Right renal cortex interstitium (tissue), 3 donors: Measurements from ENCODE around the gene SIRT4. TPM values are rescaled to one million over a fixed set of nuclear protein-coding genes. Genes with fewer than 3 reads are reported as not detected.
"Not testable (repeated sequence)": the region's sequence is repeated elsewhere in the genome, so short reads cannot be mapped to it uniquely, and the experiment has no call there.

Source experiments
- DNase-seq, 3 donors: peaks; one replicate each; pipeline ENCODE4 v3.0.0-alpha.2; 2013; ENCODE audit warnings: low read depth in 3 of 3, low spot score in 2 of 3
- polyA plus RNA-seq, 3 donors: library from polyadenylated mRNA; unstranded; fragments of 120-200 nt; gene quantifications; one replicate each; pipeline ENCODE4 v1.2.1, GENCODE V29; 2013; ENCODE audit not compliant: insufficient read length in 3 of 3

SIRT4 gene, protein sequence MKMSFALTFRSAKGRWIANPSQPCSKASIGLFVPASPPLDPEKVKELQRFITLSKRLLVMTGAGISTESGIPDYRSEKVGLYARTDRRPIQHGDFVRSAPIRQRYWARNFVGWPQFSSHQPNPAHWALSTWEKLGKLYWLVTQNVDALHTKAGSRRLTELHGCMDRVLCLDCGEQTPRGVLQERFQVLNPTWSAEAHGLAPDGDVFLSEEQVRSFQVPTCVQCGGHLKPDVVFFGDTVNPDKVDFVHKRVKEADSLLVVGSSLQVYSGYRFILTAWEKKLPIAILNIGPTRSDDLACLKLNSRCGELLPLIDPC
- 1 to 10 TPM; 4.2 to 5.8 (median 5.2) TPM for polyA plus RNA-seq

DNA sequence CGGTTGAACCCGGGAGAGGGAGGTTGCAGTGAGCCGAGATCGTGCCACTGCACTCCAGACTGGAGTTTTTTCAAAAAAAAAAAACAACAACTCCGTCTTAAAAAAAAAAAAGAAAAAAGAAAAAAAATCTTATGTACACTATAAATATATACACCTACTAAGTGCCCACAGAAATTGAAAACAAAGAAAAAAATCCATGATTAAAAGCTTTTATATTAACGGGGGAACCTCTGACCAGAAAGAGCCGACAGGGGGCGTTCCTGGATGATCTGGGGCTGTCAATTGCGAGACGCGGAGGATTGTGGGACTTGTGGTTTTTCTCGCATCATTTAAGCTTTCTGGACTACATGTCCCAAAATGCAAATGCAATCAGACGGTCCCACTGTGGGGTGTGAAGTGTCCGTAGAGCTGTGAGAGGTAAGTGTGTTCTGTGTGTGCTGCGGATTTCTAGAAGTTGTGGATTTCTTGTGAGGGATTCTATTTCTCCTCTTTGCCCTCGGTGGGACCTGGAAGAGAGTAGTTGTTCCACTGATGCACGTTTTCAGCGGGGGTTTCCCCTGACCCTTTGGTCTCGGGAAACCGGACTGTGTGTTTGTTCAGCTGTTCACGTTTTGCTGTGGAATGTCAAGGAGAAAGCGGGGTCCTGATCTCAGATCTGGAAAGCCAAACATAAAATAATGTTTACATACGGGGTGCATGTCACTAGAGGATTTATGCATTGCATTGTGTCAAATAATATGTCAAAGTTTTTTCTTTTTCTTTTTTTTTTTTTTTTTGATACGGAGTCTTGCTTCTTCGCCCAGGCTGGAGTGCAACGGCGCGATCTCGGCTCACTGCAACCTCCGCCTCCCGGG, at the start of gene SIRT4:
Gene SIRT4 (plus strand): TSS at position 360 of the 854 bp plus-strand sequence. CDS start 1,241 bp downstream, outside the sequence.
- DNase-seq: peak; percentile 94 to 95 (median 94)

DNA sequence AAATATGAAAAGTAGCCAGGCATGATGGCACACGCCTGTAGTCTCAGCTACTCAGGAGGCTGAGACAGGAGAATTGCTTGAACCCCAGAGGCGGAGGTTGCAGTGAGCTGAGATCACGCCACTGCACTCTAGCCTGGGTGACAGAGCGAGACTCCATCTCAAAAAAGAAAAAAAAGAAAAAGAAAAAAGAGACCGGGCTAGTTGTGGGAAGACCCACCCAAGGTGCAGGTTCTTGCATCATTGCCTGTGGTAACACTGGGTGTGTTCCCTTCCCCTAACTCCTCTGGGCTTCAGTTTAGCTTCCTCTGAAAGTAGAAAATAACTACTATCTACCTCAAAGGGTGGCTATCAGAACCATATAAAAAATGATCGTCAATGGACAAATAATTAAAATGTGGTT, 48.8 kb upstream of the SIRT4 start:
- DNase-seq: not testable (repeated sequence)

DNA sequence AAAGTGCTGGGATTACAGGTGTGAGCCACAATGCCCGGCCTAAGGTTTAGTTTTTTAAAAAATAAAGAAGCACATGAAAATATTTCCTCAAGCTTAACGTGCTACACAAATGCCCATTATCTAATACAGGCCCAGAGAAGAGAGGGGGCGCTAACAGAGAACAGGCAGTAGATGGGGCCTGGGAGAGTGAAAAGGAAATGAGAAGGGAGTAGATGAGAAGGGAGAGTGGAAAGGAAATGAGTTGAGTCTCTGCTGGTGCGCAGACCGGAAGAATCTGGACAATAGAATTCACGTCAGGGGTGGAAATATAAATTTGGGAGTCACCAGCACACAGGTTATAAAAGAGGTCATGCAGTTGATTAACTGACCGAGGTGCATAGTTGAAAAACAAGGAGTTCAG, 47.3 kb upstream of the SIRT4 start:
- no peak for DNase-seq

DNA sequence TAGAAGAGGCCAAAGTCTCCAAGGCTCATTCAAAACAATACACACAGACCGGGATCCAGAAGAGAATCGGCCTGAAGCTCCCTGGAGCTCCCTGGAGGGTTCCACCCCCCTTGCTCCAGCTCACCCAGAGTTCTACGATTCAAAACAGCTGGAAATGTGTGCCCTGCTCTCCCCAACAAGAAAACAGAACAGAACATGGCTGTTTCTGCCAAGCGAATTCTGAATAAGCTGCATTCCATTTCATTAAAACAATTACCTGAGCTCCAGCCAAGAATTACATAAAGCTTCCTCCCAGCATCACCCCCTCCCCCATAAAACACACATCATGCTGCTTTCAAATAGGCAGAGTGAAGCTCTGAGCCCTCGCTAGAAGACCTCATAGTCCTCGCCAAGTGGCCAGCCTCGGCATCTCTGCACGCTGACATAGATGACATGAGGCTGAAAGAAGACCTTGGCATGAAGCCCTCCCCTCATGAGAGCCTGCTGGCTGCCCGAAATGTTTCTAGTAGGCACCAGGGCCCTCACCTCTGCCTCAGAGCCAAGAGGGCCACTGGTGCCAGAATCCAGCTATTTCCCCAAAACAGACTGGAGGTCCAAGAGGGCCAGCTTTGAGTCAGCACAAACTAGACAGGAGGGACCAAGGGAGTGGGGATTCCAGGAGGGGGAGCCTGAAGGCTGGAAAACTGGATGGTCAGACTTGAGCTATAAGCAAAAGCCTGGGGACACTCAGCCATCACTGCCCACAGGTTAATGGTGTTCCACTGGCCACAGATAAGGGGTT, 44.9 kb upstream of the SIRT4 start:
- peak in 1 of 3 donors; percentile 61 for DNase-seq

DNA sequence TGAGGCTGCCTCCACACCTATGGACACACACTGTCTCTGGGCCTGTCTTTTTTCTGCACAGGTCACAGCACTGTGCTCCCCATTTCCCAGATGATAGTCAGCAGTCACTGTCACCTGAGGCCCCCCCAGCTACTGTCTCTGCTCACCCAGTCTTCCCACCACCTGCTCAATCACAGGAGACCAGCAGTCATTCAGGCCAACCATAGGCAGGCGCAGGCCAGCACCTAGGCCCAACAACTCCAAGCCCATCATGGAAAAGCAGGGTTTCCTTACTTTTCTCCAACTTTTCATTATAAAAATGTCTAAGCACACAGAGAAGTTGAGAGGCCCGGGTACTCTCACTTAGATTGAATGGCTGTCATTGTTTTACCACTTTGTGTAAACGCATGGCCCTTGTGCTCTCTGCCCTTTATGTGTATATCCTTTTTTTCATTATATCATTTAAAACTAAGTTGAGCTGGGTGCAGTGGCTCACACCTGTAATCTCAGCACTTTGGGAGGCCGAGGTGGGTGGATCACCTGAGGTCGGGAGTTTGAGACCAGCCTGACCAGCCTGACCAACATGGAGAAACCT, 43.7 kb upstream of the SIRT4 start:
- no peak for DNase-seq

DNA sequence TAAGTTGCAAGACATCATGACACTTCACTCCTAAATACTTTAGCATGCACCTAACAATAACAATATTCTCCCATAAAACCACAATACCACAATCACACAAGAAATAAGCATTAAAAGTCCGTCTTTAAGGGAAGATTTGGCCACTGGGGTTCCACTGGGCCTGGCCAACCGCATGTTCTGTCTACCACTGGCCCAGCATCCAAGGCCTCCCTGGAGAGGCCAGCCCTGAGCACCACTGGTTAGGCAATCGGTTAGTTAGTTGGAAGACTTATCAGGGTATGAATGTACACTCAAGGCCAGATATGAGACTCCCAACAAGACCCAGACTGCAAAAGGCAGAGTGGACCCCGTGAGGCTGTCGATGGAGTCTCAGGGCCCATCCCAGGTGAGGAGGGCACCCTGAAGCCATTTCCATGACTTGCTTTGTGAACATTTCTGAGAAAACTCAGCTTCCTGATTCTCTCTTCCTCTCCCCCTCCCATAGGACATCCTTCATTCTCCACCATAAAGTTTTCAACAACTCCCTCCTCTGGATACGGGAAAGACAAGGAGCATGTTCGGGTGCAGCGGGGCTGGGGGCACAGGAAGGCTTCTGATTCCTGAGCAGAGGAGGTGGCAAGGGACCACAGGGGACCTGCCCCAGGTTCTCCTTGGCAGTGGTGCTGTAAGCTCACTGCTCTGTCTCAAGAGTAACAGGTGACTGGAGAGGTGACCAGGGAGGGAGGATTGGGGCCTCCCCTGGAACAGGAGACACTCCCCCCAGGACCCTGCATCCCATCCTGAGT, 42.5 kb upstream of the SIRT4 start:
- no peak for DNase-seq

DNA sequence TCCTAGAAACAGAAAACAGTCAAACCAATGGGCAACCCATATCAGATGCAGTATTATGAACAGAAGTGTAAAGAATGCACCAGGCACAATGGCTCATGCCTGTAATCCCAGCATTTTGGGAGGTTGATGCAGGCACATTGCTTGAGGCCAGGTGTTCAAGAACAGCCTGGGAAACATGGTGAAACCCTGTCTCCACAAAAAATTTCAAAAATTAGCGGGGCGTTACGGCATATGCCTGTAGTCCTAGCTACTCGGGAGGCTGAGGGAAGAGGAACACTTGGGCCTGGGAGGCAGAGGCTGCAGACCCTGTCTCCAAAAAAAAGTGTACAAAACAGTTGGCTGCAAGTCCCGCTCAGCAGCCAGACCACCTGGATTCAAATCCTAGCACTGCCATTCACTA, 41.5 kb upstream of the SIRT4 start:
- no peak for DNase-seq

DNA sequence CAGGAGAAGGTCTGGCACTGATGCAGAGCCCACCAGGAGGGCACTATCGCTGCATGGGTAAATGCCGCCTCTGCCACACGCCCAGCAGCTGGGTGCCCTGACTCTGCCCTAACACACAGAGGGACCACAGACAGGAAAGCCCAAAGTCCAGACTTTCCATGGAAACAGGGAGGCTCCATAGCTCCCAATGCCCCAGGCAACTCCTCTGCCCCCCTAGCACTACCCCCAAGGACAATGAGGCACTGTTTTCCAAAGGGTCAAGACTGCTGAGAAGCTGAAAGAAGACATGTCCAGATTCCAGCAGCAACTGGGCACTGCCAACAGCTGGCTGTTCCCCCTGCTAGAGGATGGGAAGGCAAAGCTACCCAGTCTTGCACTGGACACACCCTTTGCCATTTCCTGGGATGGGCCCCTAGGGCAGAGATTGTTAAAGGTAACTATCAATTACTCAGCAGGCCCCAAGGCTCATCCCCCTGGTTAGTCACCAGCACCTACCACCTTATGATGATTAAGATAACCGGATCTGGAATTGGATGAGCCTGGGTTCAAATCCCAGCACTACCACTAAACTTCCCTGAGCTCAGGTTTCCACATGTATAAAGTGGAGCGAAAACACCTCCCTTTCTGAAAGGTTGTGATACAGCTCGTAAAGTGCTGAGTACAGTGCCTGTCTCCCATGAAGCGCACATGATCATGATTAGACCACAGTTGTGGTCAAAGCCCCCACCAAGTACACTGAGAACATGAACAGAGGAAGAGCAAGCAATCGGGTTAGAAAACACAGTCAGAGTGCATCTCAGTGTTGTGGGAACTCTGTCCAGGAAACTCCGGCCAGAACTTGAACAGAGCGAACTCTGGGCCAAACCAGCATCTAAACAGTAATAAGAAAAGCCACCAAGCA, 39.9 kb upstream of the SIRT4 start:
- DNase-seq: no peak

DNA sequence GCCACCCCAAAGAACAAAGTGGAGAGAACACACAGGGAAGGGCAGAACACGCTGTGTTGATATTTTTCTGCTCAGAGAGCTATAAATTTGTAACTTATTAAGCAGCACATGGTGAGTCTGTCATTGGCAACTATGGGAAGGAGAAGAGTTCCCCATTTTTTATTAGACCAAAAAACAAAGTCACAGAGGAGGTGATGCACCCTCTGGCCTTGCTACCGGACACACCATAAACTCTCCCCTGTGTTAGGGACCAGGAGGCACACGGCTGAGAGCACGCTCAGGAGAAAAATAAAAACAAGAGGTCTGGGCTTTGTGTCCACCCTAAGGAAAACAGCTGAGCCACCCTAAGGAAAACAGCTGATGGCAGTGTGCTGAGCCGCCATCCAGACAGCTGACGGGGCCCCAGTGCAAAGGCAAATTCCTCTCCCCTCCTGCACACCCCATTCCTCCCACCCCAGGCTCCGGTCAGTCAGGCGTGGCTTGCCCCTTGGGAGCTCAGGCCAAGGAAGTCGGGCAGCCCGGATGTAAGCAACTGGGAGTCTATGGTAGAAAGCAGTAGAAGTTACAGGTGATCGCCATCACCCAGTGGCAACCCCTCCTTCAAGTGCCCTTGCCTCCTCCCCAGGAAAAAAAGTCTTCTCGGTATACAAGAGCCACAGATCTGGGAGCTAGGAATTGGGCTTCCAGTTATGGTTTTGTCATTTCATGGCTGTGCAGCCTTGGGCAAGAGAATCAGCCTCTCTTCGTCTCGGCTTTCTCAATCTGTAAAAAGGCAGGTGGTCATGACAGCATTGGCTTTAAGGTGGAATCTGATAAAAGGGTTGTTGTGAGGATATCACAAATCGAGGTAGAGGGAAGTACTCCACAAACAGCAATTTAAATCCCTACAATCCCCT, 39.0 kb upstream of the SIRT4 start:
- no peak for DNase-seq

DNA sequence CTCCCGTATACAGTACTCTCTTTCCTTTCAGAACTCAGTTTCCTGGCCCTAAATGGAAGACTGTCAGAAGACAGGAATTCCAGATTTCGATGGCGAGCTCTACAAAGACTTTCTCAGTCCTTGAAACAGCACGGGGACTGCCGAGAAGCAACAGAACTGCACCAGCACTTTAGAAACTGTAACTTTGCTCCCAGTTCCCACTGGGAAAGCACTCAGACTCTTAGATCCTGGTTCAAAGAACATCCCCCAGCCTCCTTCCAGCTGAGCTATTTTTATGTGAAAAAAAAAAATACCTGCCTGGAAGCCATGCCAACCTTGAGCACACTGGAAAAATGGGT, 38.4 kb upstream of the SIRT4 start:
- no peak for DNase-seq

DNA sequence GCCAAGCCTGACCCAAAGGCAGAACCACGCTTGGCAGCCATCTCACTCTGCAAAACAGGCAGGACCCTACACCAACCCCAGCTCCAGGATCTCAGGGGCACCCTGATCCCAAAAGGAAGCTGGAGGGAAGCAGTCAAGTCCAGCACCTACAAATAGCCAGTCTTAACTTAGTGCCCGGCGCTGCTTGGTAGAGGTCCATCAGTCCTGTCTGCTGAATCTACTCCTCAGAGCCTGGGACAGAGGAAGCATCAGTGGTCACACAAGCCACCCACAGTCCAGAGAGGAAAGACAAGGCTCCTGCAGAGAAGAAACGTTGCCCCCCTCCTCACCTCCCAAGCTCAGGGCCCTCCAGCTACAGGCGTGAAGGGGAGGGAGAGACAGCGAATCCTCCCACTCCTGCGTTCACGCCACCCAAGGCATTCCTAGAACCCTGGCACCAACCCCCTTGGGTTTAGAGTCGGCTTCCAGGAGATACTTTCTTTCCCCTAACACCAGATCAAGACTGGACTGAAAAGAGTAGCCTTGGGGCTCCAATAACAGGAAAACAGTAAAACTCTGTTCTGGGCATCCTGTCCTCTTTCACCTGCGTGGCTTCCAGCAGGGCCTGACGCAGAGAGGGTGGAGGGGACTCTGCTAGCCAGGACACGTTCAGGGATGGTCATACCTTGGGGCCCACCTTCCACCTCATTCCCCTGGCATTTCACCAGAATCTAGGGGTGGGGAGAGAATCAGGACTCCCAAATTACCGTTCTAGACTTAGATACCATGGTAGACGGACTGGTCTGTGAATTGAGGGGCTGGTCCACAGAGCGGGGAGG, 37.8 kb upstream of the SIRT4 start:
- DNase-seq: no peak

DNA sequence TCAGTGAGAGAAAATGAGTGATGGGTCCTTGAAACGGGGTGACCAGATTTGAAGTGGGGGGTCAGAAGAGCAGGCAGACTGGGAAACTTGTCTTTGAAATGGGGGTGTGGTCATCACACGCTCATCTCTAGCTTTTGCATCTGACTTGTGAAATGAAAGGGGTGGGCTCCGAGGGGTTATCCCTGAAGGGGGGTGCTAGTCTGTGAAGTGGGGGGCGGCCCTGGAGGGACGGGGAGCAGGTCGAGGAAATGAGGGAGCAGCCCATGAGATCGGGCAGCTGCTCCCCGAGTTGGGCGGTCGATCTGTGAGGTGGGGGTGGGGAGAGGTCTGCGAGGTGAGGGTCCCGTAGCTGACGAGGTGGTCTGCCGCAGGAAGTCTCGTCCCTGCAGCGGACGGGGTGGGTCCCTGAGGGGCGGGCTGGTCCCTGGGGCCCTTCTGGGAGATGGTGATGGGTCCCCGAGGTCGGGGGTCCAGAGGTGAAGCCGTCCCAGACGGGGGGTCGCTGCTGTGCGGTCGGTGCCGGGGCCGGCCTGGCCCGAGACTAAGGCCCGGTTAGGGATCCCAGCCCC, 37.1 kb upstream of the SIRT4 start:
- no peak for DNase-seq

DNA sequence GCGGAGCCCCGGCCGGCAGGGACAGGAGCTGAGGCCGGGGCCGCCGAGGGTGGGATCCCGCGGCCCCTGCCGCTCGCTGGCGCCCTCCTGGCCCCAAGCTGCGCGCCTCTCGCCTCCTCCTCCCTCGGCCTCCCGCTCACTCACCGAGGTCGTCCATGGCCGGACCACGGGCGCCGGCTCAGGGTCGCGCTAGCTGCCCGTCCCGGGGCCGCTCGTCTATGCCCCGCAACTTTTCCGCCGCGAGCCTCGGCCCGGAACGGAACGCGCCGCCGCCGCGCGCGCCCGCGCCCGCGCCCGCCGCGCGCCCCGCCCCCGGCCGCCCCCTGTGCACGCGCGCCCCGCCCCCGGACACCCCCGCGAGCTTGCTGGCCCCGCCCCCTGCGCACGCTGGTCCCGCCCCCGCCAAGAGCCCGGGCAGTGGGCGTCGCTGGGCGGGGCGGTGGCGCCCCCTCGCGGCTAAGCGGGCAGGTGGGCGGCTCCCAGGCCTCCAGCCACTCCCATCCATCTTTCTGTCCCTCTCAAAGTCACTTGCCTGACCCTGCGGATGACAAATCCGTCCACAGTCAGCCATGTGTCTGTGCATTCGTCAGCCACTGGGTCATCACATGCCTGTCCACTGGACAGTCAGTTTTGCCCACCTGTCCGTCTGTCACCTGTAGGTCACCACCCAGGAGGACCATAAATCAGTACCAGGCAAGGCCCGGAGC, 36.5 kb upstream of the SIRT4 start, which contains the start of gene PXN:
Gene PXN (minus strand): TSS at position 258 of the 707 bp plus-strand sequence. CDS start 101 bp downstream, at position 157.
- no peak for DNase-seq

DNA sequence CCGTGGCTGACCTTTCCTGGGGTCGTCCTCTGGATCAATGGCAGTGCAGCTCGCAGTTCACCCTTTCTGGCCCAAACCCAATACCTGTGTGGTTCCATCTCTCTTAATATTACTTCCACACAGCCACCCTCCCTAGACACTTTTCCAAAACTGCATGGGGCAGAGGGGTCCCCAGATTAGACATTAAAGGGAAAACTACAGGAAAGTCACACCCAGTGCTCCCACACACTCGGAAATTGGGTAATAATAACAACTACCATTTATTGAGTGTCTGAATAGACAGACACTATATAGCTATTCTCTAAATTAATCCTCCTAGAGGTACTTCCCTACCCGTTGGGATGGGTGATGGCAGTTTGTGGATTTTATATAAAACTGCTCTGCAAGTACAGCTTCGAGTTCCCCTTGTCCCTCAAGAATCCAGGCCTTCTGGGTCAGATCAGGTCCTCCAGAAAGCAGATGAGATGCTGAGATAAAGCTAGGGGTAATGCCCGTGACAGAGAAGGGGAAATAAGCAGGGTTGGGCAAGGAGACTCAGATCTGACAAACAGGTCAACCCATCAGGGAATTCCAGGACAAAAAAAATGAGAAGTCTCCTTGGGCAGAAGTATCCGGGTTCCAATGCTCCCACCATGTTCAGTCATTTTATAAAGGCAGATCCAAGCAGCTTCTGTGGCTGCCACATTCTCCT, 35.8 kb upstream of the SIRT4 start:
- DNase-seq: no peak

DNA sequence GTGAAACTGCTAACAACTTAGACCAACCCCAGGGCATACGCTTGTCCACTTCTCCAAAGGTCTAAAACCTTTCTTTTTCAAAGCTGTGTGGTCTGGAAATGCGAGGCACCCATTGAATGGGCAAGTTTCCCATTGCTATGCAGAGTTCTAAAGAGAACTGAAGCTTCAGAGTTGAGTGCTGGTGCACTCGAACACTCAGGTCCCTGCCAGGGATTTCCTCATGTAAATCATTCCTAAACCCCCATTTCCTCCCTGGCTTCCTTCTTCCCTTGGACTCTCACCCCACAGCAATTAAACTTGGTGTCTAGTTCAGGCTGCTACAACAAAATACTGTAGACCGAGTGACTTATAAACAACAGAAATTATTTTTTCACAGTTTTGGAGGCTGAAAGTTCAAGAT, 34.4 kb upstream of the SIRT4 start:
- DNase-seq: no peak

DNA sequence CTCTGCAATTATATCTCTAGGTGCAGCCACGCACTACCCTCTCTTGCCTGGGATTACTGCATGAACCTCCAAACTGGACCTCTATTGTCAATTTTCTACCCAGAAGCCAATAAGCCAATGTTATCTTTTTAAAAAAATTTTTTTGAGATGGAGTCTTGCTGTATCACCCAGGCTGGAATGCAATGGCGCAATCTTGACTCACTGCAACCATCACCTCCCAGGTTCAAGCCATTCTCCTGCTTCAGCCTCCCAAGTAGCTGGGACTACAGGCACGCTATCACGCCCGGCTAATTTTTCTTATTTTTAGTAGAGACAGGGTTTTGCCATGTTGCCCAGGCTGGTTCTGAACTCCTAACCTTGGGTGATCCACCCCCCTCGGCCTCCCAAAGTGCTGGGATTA, 25.4 kb upstream of the SIRT4 start:
- no peak for DNase-seq
